T-helper 1 cell treated with Interleukin-12 subunit alpha and Interleukin-12 subunit beta and Interleukin-4 antibody, amounts not matched to agents 30 ng/mL and 1 ng/mL, for 36 hours (primary cell): ENCODE results near the gene HNRNPAB. TPM values are rescaled to one million over a fixed set of nuclear protein-coding genes. Genes with fewer than 3 reads are reported as not detected.
"Not testable (repeated sequence)": the region's sequence is repeated elsewhere in the genome, so short reads cannot be mapped to it uniquely, and the experiment has no call there.

Experiments used
- intact Hi-C: fragments of 100-400 bp; cut with micrococcal nuclease; formaldehyde crosslinking; loops from one replicate; pipeline ENCODE4 v1.15.1; 2024
- total RNA-seq: library from RNA; stranded (reverse); gene quantifications from 2 replicates; pipeline ENCODE4 v1.2.3, GENCODE V29; 2022

HNRNPAB gene
- total RNA-seq, 1 donor from 2014 or later, result 210 TPM

- intact Hi-C loops, result loop anchor here (1.0 kb wide), 1 partner anchor 8 kb away; the partner anchor contains the start of gene PHYKPL
Observed at GRCh38 chr5:178240766-178241165, 36.4 kb downstream of the HNRNPAB start.

- intact Hi-C loops, result loop anchor here (1.0 kb wide), 1 partner anchor 9 kb away; the partner anchor contains the start of gene PHYKPL
Observed at GRCh38 chr5:178241231-178241663, 36.9 kb downstream of the HNRNPAB start.

GRCh38 chr5:178241688-178242231 is 37.4 kb downstream of the HNRNPAB start:
- intact Hi-C loops, result loop anchor here (1.0 kb wide), 1 partner anchor 9 kb away; the partner anchor contains the start of gene PHYKPL

GRCh38 chr5:178242416-178242815 is 38.1 kb downstream of the HNRNPAB start:
- intact Hi-C loops, result no loop called here

- intact Hi-C loops, result no loop called here
Observed at GRCh38 chr5:178244576-178244975, 40.2 kb downstream of the HNRNPAB start.

GRCh38 chr5:178245389-178245788 is 41.1 kb downstream of the HNRNPAB start:
- intact Hi-C loops, result no loop called here

GRCh38 chr5:178246624-178247279 is 42.4 kb downstream of the HNRNPAB start:
- intact Hi-C loops, result no loop called here

- intact Hi-C loops, result no loop called here
Observed at GRCh38 chr5:178247481-178248456, 43.4 kb downstream of the HNRNPAB start.

- intact Hi-C loops, result no loop called here
Observed at GRCh38 chr5:178248750-178249149, 44.4 kb downstream of the HNRNPAB start.

GRCh38 chr5:178249191-178249989 is 45.1 kb downstream of the HNRNPAB start:
- intact Hi-C loops, result no loop called here

GRCh38 chr5:178250263-178250662 is 45.9 kb downstream of the HNRNPAB start:
- intact Hi-C loops, result no loop called here

GRCh38 chr5:178252258-178252657 is 47.9 kb downstream of the HNRNPAB start:
- intact Hi-C loops, result no loop called here

- intact Hi-C loops, result not testable (repeated sequence)
Observed at GRCh38 chr5:178253632-178254031, 49.3 kb downstream of the HNRNPAB start.

GRCh38 chr5:178256746-178257145 is 52.4 kb downstream of the HNRNPAB start:
- intact Hi-C loops, result no loop called here

- intact Hi-C loops, result no loop called here
Observed at GRCh38 chr5:178257650-178258049, 53.3 kb downstream of the HNRNPAB start.

- intact Hi-C loops, result no loop called here
Observed at GRCh38 chr5:178259623-178260536, 55.5 kb downstream of the HNRNPAB start.
